Measurements from ENCODE around the gene PLXNC1.

PLXNC1 gene

DNA sequence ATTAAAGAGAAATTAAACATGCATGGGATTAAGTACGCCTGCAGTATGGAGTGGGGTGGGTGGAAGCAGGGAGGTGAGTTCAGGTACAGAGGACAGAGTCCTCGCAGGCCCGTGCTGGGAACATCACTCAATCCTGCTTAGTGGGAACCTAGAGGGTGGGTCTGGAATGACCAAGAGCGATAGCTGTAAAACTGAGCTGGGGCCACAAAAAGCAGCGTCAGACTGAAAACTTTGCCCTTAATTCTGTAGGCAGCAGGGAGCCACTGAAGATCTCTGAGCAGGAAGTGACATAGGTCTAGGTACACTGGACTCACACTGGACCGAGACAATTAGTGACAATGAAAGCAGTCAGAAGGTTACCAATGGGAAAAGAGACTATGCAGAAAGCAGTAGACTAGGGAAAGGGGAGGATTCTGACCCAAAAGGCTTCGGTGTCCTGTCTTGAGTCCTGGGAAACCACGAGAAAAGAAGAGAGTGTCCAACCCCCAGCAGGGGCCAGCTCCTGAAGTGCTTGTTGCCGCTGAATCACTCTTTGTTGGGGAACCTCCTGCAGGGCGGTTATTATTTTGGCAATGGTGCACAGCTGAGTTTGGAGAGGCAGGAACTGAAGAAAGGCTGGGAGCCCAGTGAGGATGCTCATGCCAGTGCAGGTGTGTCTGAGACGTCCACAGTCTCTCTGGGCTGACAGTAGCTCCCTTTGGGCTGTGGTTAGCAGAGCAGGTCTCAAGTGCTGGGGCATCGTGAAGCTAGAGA is 97.4 kb downstream of the PLXNC1 start:
- no peak overlapping the region for H3K27ac ChIP-seq

DNA sequence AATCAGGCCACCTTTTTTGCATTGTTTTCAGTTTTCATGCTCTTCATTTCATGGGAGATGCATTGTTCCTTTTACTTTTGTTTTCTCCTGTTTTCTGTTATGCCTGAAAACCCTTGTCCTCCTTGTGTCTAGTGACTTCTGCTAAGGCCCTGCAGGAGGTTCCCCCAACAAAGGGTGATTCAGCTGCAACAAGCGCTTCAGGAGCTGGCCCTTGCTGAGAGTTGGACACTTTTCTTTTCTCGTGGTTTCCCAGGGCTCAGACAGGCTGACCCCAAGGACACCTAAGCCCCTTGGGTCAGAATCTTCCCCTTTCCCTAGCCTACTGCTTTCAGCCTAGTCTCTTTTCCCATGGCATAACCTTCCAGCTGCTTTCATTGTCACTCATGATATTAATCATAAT is 98.9 kb downstream of the PLXNC1 start:
- Histone ChIP-seq H3K4me3 (no peak overlapping the region), H3K27ac (no peak overlapping the region)
- DNase-seq (ENCODE audit: low spot score): no peak
- TF ChIP-seq, protein P1, sequence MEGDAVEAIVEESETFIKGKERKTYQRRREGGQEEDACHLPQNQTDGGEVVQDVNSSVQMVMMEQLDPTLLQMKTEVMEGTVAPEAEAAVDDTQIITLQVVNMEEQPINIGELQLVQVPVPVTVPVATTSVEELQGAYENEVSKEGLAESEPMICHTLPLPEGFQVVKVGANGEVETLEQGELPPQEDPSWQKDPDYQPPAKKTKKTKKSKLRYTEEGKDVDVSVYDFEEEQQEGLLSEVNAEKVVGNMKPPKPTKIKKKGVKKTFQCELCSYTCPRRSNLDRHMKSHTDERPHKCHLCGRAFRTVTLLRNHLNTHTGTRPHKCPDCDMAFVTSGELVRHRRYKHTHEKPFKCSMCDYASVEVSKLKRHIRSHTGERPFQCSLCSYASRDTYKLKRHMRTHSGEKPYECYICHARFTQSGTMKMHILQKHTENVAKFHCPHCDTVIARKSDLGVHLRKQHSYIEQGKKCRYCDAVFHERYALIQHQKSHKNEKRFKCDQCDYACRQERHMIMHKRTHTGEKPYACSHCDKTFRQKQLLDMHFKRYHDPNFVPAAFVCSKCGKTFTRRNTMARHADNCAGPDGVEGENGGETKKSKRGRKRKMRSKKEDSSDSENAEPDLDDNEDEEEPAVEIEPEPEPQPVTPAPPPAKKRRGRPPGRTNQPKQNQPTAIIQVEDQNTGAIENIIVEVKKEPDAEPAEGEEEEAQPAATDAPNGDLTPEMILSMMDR (IDR thresholded peaks at IDR 0.05): no peak

More for the DNA sequence above, 97.4 kb downstream of the PLXNC1 start:
- TF ChIP-seq, protein P1 (IDR thresholded peaks at IDR 0.05): no peak
- H3K4me3 ChIP-seq: no peak overlapping the region
- DNase-seq (ENCODE audit: low spot score): no peak

DNA sequence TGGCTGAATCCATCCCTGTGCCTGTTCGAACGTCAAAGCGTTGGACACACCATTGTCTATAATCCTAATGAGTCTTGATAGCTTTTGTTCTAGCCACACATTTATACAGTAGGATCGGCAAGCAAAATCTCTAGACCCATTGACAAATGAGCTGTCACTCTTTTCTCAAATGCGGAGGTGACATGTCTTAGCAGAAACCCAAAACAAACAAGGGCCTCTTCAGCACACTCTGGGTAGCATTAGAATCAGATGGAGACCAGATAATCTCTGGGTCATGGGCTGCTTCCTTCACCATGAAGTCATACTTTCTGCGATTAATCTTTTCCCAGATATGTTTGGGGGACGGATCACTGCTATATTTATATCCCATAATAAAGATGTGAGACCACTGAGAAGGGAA is 100.2 kb downstream of the PLXNC1 start:
- Histone ChIP-seq H3K27ac (no peak overlapping the region), H3K4me3 (no peak overlapping the region)
- TF ChIP-seq, protein P1 (IDR thresholded peaks at IDR 0.05): no peak
- no peak for DNase-seq (ENCODE audit: low spot score)

DNA sequence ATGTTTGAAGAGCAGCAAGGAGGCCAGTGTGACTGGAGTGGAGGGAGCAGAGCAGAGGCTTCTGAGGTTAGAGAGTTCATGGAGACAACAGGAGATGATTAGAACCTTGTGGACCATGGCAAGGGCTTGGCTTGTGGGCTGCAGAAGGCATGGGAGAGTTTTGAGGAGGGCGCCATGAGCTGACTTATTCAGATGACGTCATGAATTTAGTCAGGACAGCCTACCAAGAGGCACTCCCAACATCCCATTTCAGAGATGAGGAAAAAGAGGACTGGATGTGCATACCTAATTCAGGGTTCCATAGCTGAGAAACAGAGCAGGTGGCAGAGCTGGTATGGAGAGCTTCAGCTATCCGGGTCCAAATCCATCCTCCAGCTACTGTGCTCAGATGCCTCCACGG is 101.8 kb downstream of the PLXNC1 start:
- H3K27ac ChIP-seq: no peak overlapping the region
- no peak overlapping the region for H3K4me3 ChIP-seq
- no peak for DNase-seq (ENCODE audit: low spot score)
- TF ChIP-seq, protein P1 (IDR thresholded peaks at IDR 0.05): no peak

DNA sequence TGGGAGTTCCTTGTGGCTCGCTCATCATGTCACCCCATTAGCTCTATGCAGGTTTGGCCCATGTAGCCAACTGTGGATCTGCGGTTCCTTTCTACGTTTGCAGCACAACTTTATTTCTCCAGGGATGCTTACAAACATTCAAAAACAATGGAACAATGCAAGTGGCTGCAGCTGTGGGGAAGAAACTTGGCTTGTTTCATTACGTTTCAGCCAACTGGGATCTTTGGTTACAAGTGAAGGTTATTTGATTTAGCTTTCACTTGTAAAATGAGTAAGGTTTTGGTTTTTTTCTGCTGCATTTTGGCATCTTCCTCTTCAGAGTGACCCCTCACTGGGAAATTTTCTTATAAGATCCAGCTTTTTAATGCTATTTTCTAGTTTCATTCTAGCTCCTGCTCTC is 105.9 kb downstream of the PLXNC1 start:
- TF ChIP-seq, protein P1 (IDR thresholded peaks at IDR 0.05): no peak
- Histone ChIP-seq H3K4me3 (no peak overlapping the region), H3K27ac (no peak overlapping the region)
- DNase-seq (ENCODE audit: low spot score): no peak

DNA sequence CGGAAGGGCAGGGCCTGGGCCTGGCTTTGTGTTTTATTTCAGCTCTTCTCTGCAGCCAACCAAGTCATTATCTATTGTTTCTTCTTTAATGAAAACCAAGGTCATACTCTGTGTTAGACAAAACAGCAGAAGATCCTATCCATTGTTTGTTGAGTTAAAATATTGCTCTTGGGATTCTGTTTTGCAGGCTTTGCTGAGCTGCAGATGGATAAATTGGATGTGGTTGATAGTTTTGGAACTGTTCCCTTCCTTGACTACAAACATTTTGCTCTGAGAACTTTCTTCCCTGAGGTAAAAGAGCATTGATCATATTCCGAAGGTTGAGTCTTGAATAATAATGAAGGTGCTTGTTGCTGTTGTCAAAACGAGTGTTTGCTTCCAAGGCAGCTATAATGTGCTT is 106.6 kb downstream of the PLXNC1 start:
- TF ChIP-seq, protein P1 (IDR thresholded peaks at IDR 0.05): no peak
- no peak for DNase-seq (ENCODE audit: low spot score)
- Histone ChIP-seq H3K27ac (no peak overlapping the region), H3K4me3 (no peak overlapping the region)

DNA sequence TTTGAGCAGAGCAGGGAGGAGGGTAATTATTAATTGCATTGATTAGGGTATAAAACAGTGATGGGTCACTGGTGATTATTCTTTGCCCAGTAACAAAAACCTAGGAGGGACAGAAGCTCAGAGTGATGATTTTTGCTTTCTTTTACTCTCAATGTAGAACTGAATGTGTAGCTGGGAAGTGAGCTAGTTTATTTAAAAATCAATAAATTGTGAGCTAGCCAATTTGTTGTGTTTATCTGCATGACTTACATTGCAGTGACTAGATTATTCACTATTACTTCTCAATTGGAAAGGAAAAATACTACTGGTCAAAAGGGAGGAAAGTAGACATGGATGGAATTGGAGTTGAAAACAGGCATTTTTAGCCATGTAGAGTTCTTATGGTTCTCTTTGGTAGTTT is 107.1 kb downstream of the PLXNC1 start:
- TF ChIP-seq, protein P1 (IDR thresholded peaks at IDR 0.05): no peak
- Histone ChIP-seq H3K4me3 (no peak overlapping the region), H3K27ac (no peak overlapping the region)
- no peak for DNase-seq (ENCODE audit: low spot score)
